ENCODE measurements around the gene SPDYE4. TPM values are rescaled to one million over a fixed set of nuclear protein-coding genes. Genes with fewer than 3 reads are reported as not detected.
A peak's percentile ranks its signal among the peaks of the same experiment; 100 is the strongest.

Gene SPDYE4
- total and polyA plus RNA-seq, 2 donors (not counting 1 experiment from before 2014, with no cell fraction given), result not detected

DNA sequence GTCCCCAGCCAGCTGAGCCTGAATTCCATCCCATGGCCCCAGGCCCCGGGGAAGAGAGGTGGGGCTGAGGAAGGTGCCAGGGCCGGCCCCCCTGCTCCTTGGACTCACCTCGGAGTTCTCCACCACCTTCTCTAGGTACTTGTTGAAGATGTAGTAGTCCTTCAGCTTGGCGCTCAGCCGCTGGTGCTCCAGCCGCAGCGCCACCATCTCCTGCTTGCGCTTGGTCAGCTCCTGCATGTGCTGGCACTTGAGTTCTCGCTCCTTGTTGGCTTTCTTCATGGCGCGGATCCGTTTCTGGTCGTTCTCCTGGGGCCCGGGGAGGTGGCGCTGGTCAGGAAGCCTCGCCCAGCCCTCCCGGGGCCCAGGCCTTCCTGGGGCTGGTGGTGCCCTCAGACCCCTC lies 17.0 kb downstream of the SPDYE4 start:
- Histone ChIP-seq H3K4me1 (ENCODE audit: control insufficient read depth in 2 of 2, insufficient read depth in 2 of 2, low read length in 2 of 2) (peaks cover 14 to 32% of the 10 kb centered on the region in 2 donors), H3K9ac (ENCODE audit: low read length) (no peak overlapping the region), H3K4me2 (replicated peaks; ENCODE audit: low read depth, low read length, poor library complexity, severe bottlenecking) (no peak overlapping the region), H3K4me3 (ENCODE audit: control extremely low read depth in 1 of 5, extremely low read depth in 1 of 5, insufficient read depth in 1 of 5, low read depth in 2 of 5, low read length in 4 of 5) (no peak overlapping the region), H3K27me3 (replicated peaks in 1 of 4; ENCODE audit: control extremely low read depth in 1 of 4, control insufficient read depth in 3 of 4, insufficient read depth in 4 of 4, low read length in 3 of 4) (no peaks in the 10 kb centered on the region), H3K36me3 (replicated peaks in 1 of 2; ENCODE audit: control extremely low read depth in 1 of 2, control insufficient read depth in 1 of 2, extremely low read depth in 1 of 2, insufficient read depth in 2 of 2, low read length in 1 of 2) (no peaks in the 10 kb centered on the region), H3K9me3 (ENCODE audit: control extremely low read depth in 1 of 3, control insufficient read depth in 2 of 3, insufficient read depth in 1 of 3, low read length in 2 of 3) (no peaks in the 10 kb centered on the region), H3K79me2 (ENCODE audit: control insufficient read depth, insufficient read depth, low read length) (no peaks in the 10 kb centered on the region), H4K20me1 (ENCODE audit: control insufficient read depth, insufficient read depth, low read length, poor library complexity, severe bottlenecking) (no peaks in the 10 kb centered on the region), H3K27ac (ENCODE audit: low read length in 2 of 2) (no peak overlapping the region), H2AFZ (ENCODE audit: insufficient read depth, low read depth, low read length, poor library complexity, severe bottlenecking) (peak overlapping the region; percentile 83)
- ChIA-PET POLR2A (no interaction called here), CTCF (interaction anchor here (1.0 to 2.3 kb wide), 3 partner anchors 330 to 358 kb away, joined by 3 to 8 read pairs (median 3); no protein-coding TSS in a partner anchor)
- TF ChIP-seq, protein P1, sequence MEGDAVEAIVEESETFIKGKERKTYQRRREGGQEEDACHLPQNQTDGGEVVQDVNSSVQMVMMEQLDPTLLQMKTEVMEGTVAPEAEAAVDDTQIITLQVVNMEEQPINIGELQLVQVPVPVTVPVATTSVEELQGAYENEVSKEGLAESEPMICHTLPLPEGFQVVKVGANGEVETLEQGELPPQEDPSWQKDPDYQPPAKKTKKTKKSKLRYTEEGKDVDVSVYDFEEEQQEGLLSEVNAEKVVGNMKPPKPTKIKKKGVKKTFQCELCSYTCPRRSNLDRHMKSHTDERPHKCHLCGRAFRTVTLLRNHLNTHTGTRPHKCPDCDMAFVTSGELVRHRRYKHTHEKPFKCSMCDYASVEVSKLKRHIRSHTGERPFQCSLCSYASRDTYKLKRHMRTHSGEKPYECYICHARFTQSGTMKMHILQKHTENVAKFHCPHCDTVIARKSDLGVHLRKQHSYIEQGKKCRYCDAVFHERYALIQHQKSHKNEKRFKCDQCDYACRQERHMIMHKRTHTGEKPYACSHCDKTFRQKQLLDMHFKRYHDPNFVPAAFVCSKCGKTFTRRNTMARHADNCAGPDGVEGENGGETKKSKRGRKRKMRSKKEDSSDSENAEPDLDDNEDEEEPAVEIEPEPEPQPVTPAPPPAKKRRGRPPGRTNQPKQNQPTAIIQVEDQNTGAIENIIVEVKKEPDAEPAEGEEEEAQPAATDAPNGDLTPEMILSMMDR (IDR thresholded peaks at IDR 0.05), result no peak
- no peak for TF ChIP-seq EZH2 (IDR thresholded peaks at IDR 0.05; ENCODE audit: borderline replicate concordance, insufficient read depth, low read depth, low read length, poor library complexity, severe bottlenecking)
- Mint-ChIP-seq H3K4me1 (peaks cover 29% of the 10 kb centered on the region), H3K27ac (no peak overlapping the region), H3K4me3 (no peak overlapping the region), H3K9me3 (ENCODE audit: insufficient read depth) (no peaks in the 10 kb centered on the region), H3K27me3 (no peaks in the 10 kb centered on the region)
- WGBS (ENCODE audit: insufficient coverage), result 72% methylated on average over 15 of the region's 17 CpGs
- intact Hi-C loops (cut with micrococcal nuclease), result no loop called here
- DNase-seq (peak; percentile 10), ATAC-seq (ENCODE audit: low read depth) (no peak)

- Mint-ChIP-seq H3K27ac (peak overlapping the region; percentile 78), H3K4me1 (peaks cover 23% of the 10 kb centered on the region), H3K27me3 (no peaks in the 10 kb centered on the region), H3K4me3 (peak overlapping the region; percentile 82), H3K9me3 (ENCODE audit: insufficient read depth) (no peaks in the 10 kb centered on the region)
- H4K20me1 ChIP-seq (ENCODE audit: control insufficient read depth, insufficient read depth, low read length, poor library complexity, severe bottlenecking), result no peaks in the 10 kb centered on the region
- H2AFZ ChIP-seq (ENCODE audit: insufficient read depth, low read depth, low read length, poor library complexity, severe bottlenecking), result peak overlapping the region; percentile 83
- H3K4me2 ChIP-seq (replicated peaks; ENCODE audit: low read depth, low read length, poor library complexity, severe bottlenecking), result peak overlapping the region; percentile 77
- peak overlapping the region; percentile 61 for H3K9ac ChIP-seq (ENCODE audit: low read length)
- CTCF ChIA-PET, result interaction anchor here (0.6 to 2.3 kb wide), 6 partner anchors 247 to 478 kb away, joined by 3 to 8 read pairs (median 4); no protein-coding TSS in a partner anchor
- ATAC-seq (ENCODE audit: low read depth), result peak; percentile 78
- TF ChIP-seq, protein P1 (IDR thresholded peaks at IDR 0.05), result no peak
- no peak for TF ChIP-seq EZH2 (IDR thresholded peaks at IDR 0.05; ENCODE audit: borderline replicate concordance, insufficient read depth, low read depth, low read length, poor library complexity, severe bottlenecking)
- POLR2A ChIA-PET, result interaction anchor here (0.6 to 0.7 kb wide), 2 partner anchors 360 to 516 kb away, joined by 4 to 10 read pairs; no protein-coding TSS in a partner anchor
- intact Hi-C loops (cut with micrococcal nuclease), result loop anchor here (1.0 kb wide), 1 partner anchor 357 kb away; the partner anchor contains the start of gene RPL26
- H3K36me3 ChIP-seq (replicated peaks in 1 of 2; ENCODE audit: control extremely low read depth in 1 of 2, control insufficient read depth in 1 of 2, extremely low read depth in 1 of 2, insufficient read depth in 2 of 2, low read length in 1 of 2), result no peaks in the 10 kb centered on the region
- no peaks in the 10 kb centered on the region for H3K79me2 ChIP-seq (ENCODE audit: control insufficient read depth, insufficient read depth, low read length)
- peaks cover 0 to 2% (median 0%) of the 10 kb centered on the region in 4 experiments for H3K27me3 ChIP-seq (replicated peaks in 1 of 4; ENCODE audit: control extremely low read depth in 1 of 4, control insufficient read depth in 3 of 4, insufficient read depth in 4 of 4, low read length in 3 of 4)
- WGBS (ENCODE audit: insufficient coverage), result 15% methylated on average over 12 of the region's 12 CpGs
- H3K4me1 ChIP-seq (ENCODE audit: control insufficient read depth in 2 of 2, insufficient read depth in 2 of 2, low read length in 2 of 2), result peaks cover 10 to 26% of the 10 kb centered on the region in 2 donors
- H3K27ac ChIP-seq (ENCODE audit: low read length in 2 of 2), result no peak overlapping the region
- peak overlapping the region in 4 of 5 experiments; percentile 32 to 66 (median 49) for H3K4me3 ChIP-seq (ENCODE audit: control extremely low read depth in 1 of 5, extremely low read depth in 1 of 5, insufficient read depth in 1 of 5, low read depth in 2 of 5, low read length in 4 of 5)
- no peaks in the 10 kb centered on the region for H3K9me3 ChIP-seq (ENCODE audit: control extremely low read depth in 1 of 3, control insufficient read depth in 2 of 3, insufficient read depth in 1 of 3, low read length in 2 of 3)
- peak; percentile 70 for DNase-seq
Observed at GRCh38 chr17:8740486-8740885, 17.9 kb downstream of the SPDYE4 start.
